ENCODE results near the gene ZSCAN12. TPM values are rescaled to one million over a fixed set of nuclear protein-coding genes. Genes with fewer than 3 reads are reported as not detected.

ZSCAN12 gene
- total and polyA plus RNA-seq, 10 of the 15 experiments (the other 5 are each of a cell fraction or from before 2014, with no cell fraction given): 1.2 to 12.2 (median 7.4) TPM

- TF ChIP-seq RAD51 (IDR thresholded peaks at IDR 0.05) (no peak), ETV6 (conservative IDR thresholded peaks at IDR 0.05 in 1 of 2, IDR thresholded peaks at IDR 0.05 in 1 of 2; ENCODE audit: borderline replicate concordance in 1 of 2, low read depth in 1 of 2) (no peak), E2F8 (IDR thresholded peaks at IDR 0.05; ENCODE audit: low read depth, partially characterized antibody) (no peak)
- ChIA-PET CTCF (no interaction called here), SMC1A (ENCODE audit: uncharacterized antibody, unreplicated experiment) (no interaction called here), RAD21 (ENCODE audit: unreplicated experiment) (no interaction called here), POLR2A (interaction anchor here (0.7 kb wide), 1 partner anchor 14 kb away, joined by 3 read pairs; no protein-coding TSS in a partner anchor)
- no peaks in the 10 kb centered on the region for H3K4me1 ChIP-seq (ENCODE audit: control insufficient read depth, insufficient read depth, low read length)
- no peak overlapping the region for H3K4me2 ChIP-seq (ENCODE audit: control insufficient read depth, insufficient read depth)
- H3K9me3 ChIP-seq (replicated peaks; ENCODE audit: control insufficient read depth, insufficient read depth, low read length): no peaks in the 10 kb centered on the region; the same call in 2 of the 3 replicates
- FAIRE-seq (no peak), DNase-seq (ENCODE audit: low read depth, low spot score) (no peak), ATAC-seq (no peak)
- no peak overlapping the region for H3K4me3 ChIP-seq
- in situ Hi-C loops (cut with MboI) (no loop called here), intact Hi-C loops (cut with micrococcal nuclease; ENCODE audit: unreplicated experiment) (no loop called here)
- no peaks in the 10 kb centered on the region for H3K27me3 ChIP-seq (replicated peaks in 1 of 2; ENCODE audit: control insufficient read depth in 2 of 2, insufficient read depth in 2 of 2, low read length in 1 of 2)
- H4K20me1 ChIP-seq (ENCODE audit: control insufficient read depth, insufficient read depth): no peaks in the 10 kb centered on the region
- H3K36me3 ChIP-seq (ENCODE audit: control insufficient read depth in 2 of 2, insufficient read depth in 2 of 2, low read length in 1 of 2): no peaks in the 10 kb centered on the region
- H3K9ac ChIP-seq (ENCODE audit: control insufficient read depth, insufficient read depth, low read length): no peak overlapping the region
- BruUV-seq (replicated peaks): no TSS peak
- no peaks in the 10 kb centered on the region for H3K79me2 ChIP-seq (ENCODE audit: control insufficient read depth, insufficient read depth, low read length)
- 100% methylated on average over 2 of the region's 2 CpGs for WGBS (ENCODE audit: insufficient coverage, insufficient replicate concordance, low lambda C conversion rate, missing lambda C conversion rate)
- H2AFZ ChIP-seq (ENCODE audit: control insufficient read depth, low read depth, low read length): no peak overlapping the region
- no peak overlapping the region for H3K27ac ChIP-seq (ENCODE audit: control insufficient read depth, insufficient read depth)
Measured at GRCh38 chr6:28410767-28411166, 11.2 kb upstream of the ZSCAN12 start.

Measured in GM12878 (cell line).